ENCODE data around the gene S100B.

The S100B gene

DNA sequence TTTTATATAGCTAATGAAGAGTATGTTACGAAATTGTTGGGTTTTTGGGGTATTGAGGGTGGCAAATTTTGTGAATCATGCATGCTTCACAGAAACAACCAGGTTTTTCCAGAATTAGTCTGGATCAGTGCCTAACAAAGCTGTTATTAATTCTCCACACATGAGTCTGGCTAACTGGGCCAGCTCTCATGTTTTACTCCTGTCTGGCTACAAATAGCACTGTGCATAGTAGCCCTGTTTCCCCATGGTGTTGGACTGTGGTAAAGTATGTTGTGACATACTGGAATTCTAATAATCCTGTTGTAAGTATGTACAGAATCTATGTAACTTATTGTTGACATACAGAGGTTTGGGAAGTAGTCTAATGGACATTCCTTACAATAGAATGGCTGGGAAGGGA lies 35.8 kb downstream of the S100B start:
- no peak for FAIRE-seq
- no peak for DNase-seq (ENCODE audit: insufficient read length, low spot score)
- TF ChIP-seq, protein P1, sequence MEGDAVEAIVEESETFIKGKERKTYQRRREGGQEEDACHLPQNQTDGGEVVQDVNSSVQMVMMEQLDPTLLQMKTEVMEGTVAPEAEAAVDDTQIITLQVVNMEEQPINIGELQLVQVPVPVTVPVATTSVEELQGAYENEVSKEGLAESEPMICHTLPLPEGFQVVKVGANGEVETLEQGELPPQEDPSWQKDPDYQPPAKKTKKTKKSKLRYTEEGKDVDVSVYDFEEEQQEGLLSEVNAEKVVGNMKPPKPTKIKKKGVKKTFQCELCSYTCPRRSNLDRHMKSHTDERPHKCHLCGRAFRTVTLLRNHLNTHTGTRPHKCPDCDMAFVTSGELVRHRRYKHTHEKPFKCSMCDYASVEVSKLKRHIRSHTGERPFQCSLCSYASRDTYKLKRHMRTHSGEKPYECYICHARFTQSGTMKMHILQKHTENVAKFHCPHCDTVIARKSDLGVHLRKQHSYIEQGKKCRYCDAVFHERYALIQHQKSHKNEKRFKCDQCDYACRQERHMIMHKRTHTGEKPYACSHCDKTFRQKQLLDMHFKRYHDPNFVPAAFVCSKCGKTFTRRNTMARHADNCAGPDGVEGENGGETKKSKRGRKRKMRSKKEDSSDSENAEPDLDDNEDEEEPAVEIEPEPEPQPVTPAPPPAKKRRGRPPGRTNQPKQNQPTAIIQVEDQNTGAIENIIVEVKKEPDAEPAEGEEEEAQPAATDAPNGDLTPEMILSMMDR (IDR thresholded peaks at IDR 0.05; ENCODE audit: insufficient read depth, missing control alignments): no peak

DNA sequence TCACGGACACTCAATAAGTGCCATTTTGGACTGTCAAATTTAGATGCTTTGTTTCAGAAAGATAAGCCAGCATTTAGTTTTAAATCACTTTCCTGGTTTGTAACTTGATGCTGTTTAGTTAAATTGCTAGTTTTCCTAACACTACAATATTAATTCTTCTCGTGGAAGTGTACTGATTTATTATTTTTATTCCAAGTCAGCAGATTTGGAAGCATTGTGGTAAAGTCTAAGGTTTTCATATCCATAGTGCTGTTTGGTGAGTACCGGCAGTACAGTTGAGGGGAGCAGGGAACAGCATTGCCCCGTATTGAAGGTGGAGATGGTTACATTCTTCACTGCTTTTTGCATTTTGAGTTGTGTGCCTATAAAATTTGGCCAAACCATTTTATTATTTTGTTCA lies 36.3 kb downstream of the S100B start:
- DNase-seq (ENCODE audit: insufficient read length, low spot score): no peak
- FAIRE-seq: no peak
- TF ChIP-seq, protein P1 (IDR thresholded peaks at IDR 0.05; ENCODE audit: insufficient read depth, missing control alignments): no peak

DNA sequence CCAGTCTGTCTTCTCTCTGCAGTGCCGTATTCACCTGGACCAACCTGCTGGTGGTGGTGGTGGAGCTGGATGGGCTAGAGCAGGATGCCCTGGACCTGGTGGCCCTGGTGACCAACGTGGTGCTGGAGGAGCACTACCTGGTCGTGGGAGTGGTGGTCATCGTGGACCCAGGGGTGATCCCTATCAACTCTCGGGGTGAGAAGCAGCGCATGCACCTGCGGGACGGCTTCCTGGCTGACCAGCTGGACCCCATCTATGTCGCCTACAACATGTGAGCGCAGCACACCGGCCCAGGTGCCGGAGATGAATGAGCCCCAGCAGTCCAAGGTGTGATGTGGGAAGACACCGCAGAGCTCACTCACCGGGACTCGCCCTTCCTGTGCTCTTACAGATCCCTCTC lies 37.5 kb downstream of the S100B start:
- no peak for FAIRE-seq
- TF ChIP-seq, protein P1 (IDR thresholded peaks at IDR 0.05; ENCODE audit: insufficient read depth, missing control alignments): no peak
- no peak for DNase-seq (ENCODE audit: insufficient read length, low spot score)

DNA sequence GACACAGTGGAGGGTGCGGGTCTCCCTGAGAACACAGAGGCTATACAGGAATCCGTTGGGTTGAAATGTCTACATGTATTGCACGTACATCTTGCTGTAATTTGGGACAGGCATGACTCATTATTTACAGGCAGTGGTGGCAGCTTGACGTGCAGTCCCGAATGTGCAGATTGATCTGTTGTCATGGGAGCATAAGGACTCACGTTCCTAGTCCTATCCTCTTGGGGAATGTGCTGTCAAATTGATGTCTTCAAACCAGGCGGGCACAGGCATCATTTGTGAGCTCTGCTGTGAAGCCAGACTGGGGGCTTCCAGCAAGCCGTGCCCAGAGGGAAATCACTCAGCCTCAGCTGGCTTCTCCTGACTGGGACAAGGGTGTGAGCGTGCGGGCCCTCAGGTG lies 40.5 kb downstream of the S100B start:
- DNase-seq (ENCODE audit: insufficient read length, low spot score) (peak; percentile 4), FAIRE-seq (no peak)
- TF ChIP-seq, protein P1 (IDR thresholded peaks at IDR 0.05; ENCODE audit: insufficient read depth, missing control alignments): no peak

DNA sequence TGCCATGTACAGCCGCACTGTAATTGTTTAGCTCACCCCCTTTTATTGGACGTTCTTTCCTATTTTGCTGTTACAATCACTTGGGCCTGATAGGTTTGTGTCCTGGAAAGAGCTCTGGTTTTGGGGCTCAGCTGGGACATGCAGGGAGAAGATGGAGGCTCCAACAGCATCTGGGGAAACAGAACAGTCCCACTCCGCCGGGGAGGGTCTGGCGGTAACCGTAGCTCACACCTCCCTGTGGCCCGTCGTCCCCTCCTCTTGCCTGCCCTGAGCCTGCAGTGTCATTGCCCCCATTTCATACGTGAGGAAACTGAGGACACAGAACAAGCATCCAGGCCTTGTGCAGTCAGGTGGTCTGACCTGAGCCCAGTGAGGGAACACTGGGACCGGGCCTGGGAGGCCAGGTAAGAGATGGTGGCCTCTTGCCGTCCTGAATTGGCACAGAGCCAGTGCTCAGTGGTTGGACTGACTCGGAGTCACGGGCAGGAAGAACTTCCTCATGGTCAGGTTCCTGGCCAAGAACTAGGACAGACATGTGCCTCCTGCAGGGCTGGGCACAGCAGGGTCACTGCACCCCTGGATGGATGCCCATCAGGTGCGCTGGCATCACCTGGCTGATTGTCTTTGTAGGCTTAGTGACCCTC lies 41.8 kb downstream of the S100B start:
- FAIRE-seq (no peak), DNase-seq (ENCODE audit: insufficient read length, low spot score) (peak; percentile 5)
- TF ChIP-seq, protein P1 (IDR thresholded peaks at IDR 0.05; ENCODE audit: insufficient read depth, missing control alignments): no peak

DNA sequence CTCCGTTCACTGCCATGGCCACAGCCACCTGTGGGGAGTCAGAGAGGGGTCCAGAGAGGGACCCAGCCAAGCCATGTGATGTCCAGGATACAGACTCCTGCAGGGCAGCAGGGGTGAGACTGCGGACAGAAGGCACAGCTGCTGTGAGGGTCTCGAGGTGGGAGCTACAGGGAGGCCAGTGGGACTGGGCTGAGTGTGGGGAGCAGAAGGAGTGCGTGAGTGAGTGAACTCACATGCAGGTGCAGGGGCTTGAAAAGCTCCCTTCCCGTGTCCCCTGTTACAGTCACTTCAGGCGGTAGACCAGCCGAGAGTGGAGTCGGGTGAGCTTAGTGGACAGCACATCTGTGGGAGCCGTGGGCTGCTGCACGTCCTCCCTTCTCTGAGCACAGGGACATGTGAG lies 42.4 kb downstream of the S100B start:
- FAIRE-seq: no peak
- peak; percentile 15 for DNase-seq (ENCODE audit: insufficient read length, low spot score)
- TF ChIP-seq, protein P1 (IDR thresholded peaks at IDR 0.05; ENCODE audit: insufficient read depth, missing control alignments): no peak

DNA sequence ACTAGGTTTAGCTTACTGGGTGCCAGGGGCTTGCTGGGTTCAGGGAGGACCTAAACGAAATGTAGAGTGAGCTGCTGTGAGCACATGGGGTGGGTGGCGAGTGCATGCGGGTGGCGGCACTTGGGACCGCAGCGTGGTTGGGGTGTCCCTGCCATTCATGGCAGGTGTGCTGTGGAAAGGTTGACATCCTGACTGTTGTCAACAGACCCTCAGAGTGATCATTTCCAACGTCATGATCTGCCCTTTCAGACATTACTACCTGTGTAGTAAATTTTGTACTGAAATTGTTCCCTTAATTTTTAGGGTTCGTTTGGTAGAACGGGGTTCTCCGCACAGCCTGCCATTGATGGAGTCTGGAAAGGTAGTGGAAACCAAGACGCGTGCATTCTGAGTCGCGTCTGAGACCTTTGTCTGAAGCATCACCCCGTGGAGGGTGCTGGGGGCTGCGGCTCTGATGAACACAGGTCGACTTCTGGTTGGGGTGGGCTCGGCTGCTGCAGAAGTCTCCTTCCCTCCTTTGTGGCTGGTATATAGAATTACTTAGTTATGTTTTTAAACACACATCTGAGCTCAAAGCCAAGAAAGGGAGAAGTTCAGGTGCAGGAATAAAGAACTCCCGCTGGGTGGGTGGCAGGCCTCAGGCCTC lies 43.3 kb downstream of the S100B start:
- DNase-seq (ENCODE audit: insufficient read length, low spot score): peak; percentile 3
- no peak for FAIRE-seq
- TF ChIP-seq, protein P1 (IDR thresholded peaks at IDR 0.05; ENCODE audit: insufficient read depth, missing control alignments): no peak
